Measurements from ENCODE around the gene GRID1.

DNA sequence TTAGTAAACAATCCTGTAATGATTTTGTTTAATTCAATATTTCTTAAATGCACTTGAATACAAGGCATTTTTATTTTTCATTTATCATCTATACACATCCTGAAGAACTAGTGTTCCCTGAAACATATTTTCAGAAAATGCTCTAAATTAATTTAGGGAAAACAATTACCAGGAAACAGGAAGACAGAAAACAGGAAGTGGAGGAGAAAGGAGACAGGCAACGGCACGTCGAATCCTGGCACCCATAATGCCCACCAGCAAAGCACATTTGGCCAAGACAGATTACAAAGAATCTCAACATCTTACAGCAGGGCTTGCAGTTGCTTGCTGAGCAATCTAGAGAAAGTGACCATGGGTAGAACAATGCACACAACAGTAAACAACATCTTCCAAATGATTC lies 571.1 kb downstream of the GRID1 start:
- no peak for TF ChIP-seq POLR2AphosphoS5 (IDR thresholded peaks at IDR 0.05)
- TF ChIP-seq POLR2A (IDR thresholded peaks at IDR 0.05): no peak
- no peak for TF ChIP-seq CTCF (IDR thresholded peaks at IDR 0.05)
- no peak for TF ChIP-seq EP300 (IDR thresholded peaks at IDR 0.05)
